Renal pelvis (tissue), 12 donors: ENCODE results near the gene LYPD3. TPM values are rescaled to one million over a fixed set of nuclear protein-coding genes. Genes with fewer than 3 reads are reported as not detected.
"Not testable (repeated sequence)": the region's sequence is repeated elsewhere in the genome, so short reads cannot be mapped to it uniquely, and the experiment has no call there.

Experiments
- DNase-seq: peaks from one replicate; pipeline ENCODE4 v3.0.0-alpha.2; 2013
- long read RNA-seq, 16 experiments: transcript quantifications; one replicate each; lab custom pipeline, GENCODE V29; 2026
- polyA plus RNA-seq, 3 donors: library from polyadenylated mRNA; unstranded; fragments of 120-200 nt; gene quantifications; one replicate each; pipeline ENCODE4 v1.2.1, GENCODE V29; 2013; ENCODE audit not compliant: insufficient read length in 3 of 3

The LYPD3 gene
- polyA plus RNA-seq, result 1 to 10 TPM; 1.4 to 4.1 (median 2.2) TPM
- long read RNA-seq, donor 1, result 0 reads
- long read RNA-seq, donor 2, result 0 reads
- long read RNA-seq, donor 3, partial matches to known transcripts, result 0 of 1 reads
- long read RNA-seq, donor 3, other reads (novel, unspliced or antisense), result 0 of 1 reads
- long read RNA-seq, donor 4, partial matches to known transcripts, result 0 of 2 reads
- long read RNA-seq, donor 4, other reads (novel, unspliced or antisense), result 0 of 2 reads
- long read RNA-seq, donor 5, result 0 reads
- long read RNA-seq, donor 6, result 0 reads
- long read RNA-seq, donor 7, partial matches to known transcripts, result 0 of 2 reads
- long read RNA-seq, donor 7, other reads (novel, unspliced or antisense), result 0 of 2 reads
- long read RNA-seq, donor 8, result 0 reads
- long read RNA-seq, donor 9, partial matches to known transcripts, result 0 of 1 reads
- long read RNA-seq, donor 9, other reads (novel, unspliced or antisense), result 0 of 1 reads
- long read RNA-seq, donor 10, result 0 reads
- long read RNA-seq, donor 11, partial matches to known transcripts, result 0 of 1 reads
- long read RNA-seq, donor 11, other reads (novel, unspliced or antisense), result 0 of 1 reads
- long read RNA-seq, donor 12, partial matches to known transcripts, result 0 of 1 reads
- long read RNA-seq, donor 12, other reads (novel, unspliced or antisense), result 0 of 1 reads
- long read RNA-seq, donor 13, result 0 reads
- long read RNA-seq, donor 14, result 0 reads
- long read RNA-seq, donor 15, partial matches to known transcripts, result 0 of 1 reads
- long read RNA-seq, donor 15, other reads (novel, unspliced or antisense), result 0 of 1 reads
- long read RNA-seq, donor 16, result 0 reads

- DNase-seq, result no peak
Observed at GRCh38 chr19:43465468-43466120, at the start of gene LYPD3. TSS of gene LYPD3 (minus strand) at chr19:43465608. CDS start at chr19:43465571, 37 bp downstream.

GRCh38 chr19:43512399-43512798 is 47.0 kb upstream of the LYPD3 start:
- not testable (repeated sequence) for DNase-seq

GRCh38 chr19:43511324-43511723 is 45.9 kb upstream of the LYPD3 start:
- no peak for DNase-seq

- no peak for DNase-seq
Observed at GRCh38 chr19:43510713-43511112, 45.3 kb upstream of the LYPD3 start.

DNA sequence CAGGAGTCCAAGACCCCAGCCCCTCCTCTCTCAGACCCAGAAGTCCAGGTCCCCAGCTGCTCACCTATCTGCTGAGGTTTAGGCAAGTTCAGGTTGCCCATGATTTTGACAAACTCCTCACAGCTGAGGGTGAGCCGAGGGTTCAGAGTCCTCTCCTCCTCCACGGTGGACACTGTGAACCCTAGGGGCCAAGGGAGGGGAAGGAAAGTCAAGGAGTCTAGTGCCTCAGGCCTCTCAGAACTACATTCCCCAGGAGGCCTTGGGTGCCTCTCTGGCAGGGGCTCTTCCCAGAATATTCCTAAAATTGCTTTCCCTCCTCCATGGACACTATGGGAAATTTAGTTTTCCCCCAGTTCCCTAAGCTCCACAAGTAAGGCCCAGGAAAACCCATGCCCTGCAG is 42.5 kb upstream of the LYPD3 start:
- DNase-seq, result no peak

GRCh38 chr19:43506629-43507028 is 41.2 kb upstream of the LYPD3 start:
- DNase-seq, result no peak

GRCh38 chr19:43505941-43506340 is 40.5 kb upstream of the LYPD3 start:
- no peak for DNase-seq

DNA sequence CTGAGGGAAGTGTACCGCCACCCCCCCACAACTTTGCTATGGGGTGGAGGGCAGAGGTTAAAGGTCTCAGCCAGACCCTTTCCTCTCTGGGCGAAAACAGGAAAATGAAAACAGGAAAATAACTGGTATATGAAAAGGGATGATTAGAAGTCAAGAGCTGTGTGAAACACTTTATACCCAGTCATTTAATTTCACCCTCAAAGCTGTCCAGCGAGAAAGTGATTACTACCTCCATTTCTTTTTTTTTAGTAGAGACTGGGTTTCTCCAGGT is 39.7 kb upstream of the LYPD3 start:
- no peak for DNase-seq

DNA sequence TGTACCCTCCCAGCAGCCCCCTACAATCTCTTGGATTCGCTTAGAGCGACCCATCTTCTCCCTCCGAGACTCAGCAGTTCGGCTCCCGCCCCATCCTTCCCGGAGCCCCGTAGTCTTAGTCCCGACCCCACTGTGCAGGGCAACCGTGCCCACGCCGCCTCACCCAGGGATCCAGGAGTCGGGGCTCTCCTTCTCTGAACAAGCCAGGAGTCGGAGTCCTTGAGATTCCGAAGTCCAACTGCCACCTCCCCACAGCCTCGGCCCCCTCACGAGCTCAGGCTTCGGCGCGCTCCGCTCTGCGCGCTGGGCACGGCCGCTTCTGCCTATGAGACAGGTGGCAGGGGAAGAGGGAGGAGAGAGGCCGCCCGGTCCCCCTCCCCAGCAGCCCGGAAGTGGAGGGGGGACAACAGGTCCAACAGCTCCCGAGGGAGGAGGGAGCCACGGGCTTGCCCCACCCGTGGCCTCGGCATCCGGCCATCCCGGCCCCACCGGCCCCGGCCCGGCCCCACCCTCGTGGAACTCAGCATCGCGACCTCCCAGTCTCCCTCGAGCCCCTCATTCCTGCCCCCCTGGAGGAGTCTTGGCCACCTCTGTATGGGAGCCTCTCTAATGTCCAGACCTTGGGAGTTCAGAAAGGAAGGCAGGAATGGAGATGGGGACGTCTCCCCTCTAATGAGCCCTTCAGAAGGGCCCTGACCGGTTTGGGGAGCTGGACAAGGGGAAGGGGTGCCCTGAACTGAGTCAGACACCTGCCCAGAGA is 39.2 kb upstream of the LYPD3 start, which contains the start of gene PHLDB3:
TSS of gene PHLDB3 (minus strand) at position 321 of the 760 bp plus-strand sequence. CDS start 628 bp downstream, outside the sequence.
- DNase-seq, result no peak

- DNase-seq, result peak; percentile 94
Observed at GRCh38 chr19:43503501-43504425, 38.4 kb upstream of the LYPD3 start.

DNA sequence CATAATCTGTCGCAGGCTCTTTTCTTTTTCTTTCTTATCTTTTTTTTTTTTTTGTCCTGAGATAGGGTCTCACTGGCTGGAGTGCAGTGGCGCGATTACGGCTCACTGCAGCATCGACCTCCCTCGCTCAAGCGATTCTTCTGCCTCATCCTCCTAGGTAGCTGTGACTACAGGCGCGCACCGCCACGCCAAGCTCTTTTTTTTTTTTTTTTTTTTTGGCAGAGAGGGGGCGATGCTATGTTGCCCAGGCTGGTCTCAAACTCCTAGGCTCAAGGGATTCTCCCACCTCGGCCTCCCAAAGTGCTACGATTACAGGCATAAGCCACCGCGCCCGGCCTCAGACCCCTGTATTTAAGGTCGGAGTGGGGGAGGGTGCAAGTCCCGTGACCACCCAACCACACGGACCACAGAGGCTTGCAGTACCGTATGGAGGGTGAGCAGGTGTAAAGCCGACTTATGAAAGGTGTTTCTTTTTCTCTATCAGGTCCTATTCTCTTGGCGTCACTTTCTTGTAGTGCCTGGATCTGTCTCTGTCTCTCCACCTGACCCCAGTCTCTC is 37.1 kb upstream of the LYPD3 start:
- no peak for DNase-seq

DNA sequence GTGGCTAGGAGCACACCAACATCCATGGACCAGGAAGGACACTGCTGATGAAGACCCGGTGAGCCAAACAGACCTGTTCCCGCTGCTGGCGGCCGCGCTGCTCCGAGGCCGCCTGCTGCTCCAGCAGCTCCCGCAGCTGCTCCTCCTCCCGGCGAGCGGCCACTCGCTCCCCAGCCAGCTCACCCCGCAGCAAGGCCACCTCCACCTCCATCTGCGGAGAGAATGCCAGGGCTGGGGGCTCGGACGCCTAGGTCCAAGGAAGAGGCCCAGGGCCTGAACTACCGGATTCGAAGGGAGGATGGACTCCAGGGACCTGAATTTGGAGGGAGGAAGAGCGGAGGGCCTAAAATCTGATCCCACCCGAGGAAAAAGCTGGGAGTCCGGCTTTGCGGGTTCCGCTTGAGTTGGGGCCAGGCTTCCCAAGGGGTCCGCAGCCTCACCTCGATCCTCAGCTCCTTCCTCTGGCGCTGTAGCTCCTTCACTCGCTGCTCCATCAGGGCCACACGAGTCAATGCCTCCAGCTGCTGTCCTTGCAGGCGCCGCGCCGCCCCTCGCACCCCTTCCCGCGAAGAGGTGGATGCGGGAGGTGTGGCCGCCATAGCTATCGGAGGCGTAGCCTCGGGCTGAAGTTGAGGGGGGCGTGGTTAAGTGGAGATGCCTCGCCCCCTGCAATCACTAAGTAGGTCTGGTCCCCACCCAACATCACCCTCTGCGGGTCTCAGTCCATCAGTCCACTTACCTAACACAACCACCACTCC is 36.4 kb upstream of the LYPD3 start:
- no peak for DNase-seq

DNA sequence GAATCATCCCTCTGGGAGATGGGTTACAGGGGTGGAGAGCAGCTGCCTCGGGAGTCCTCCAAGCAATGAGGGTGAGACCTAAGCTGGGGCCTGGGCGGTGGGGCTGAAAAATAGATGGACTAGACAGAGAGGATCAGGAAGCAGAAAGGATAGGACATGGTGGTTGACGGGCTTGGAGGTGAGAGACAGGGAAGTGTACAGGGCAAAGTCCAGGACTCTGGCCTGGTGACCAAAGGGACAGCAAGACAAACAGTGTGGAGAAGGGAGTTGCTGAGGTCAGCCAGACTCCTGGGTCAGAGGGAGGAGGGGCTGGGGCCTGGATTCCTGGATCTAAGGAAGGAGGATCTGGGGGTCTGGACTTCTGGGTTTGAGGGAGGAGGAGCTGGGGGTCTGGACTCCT is 33.6 kb upstream of the LYPD3 start:
- no peak for DNase-seq

- DNase-seq, result no peak
Observed at GRCh38 chr19:43498233-43498842, 32.9 kb upstream of the LYPD3 start.

DNA sequence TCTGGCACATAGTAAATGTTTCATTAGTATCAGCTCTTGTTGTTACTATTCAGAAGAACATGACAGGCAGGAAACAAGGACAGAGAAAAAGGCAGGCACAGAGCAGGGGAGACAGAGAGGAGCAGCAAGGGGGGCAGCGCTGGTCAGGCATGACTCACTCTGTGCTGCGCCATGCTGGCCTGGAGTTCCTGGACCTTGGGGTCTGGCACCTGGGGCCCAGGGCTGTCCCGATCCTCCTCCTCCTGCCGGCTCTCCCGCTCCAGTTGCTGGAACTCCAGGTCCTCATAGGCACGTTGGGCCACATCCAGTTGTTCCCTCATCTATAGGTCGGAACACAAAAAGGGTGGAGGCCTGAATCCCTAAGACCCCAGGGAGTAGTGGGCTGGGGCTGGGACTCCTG is 31.6 kb upstream of the LYPD3 start:
- no peak for DNase-seq

DNA sequence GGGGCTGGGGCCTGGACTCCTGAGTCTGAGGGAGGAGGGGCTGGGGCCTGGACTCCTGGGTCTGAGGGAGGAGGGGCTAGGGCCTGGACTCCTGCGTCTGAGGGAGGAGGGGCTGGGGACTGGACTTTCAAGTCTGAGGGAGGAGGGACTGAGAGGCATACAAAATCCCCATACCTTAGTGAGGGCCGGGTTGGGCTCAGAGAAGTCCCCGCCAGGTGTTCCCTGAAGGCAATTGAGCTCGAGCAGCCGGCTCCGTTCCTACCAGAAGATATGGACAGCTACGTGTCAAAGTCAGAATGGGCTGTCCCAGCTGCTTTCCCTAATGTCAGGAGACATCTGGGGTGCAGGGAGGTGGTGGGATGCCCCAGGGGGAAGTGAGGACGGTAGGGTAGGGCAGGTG is 29.7 kb upstream of the LYPD3 start:
- DNase-seq, result no peak

GRCh38 chr19:43490759-43491158 is 25.4 kb upstream of the LYPD3 start:
- DNase-seq, result no peak

DNA sequence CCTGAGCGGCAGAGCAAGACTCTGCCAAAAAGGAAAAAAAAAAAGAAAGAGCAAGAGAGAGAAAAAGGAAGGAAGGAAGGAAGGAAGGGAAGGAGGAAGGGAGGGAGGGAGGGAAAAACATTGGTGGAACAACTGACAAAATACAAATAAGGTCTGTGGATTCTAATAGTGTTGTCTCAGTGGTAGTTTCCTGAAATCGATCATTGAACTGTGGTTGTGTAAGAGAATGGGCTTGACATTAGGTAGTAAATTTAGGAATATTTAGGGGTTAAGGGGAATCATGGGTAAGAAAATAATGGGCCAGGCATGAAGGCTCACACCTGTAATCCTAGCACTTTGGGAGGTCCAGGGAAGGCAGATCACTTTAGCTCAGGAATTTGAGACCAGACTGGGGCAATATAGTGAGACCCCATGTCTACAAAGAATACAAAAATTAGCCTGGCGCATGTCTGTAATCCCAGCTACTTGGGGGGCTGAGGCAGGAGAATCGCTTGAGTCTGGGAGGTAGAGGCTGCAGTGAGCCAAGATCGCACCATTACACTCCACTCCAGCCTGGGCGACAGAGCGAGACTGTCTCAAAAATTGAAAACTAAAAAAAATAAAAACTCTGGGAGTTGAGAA is 24.7 kb upstream of the LYPD3 start:
- DNase-seq, result no peak

- DNase-seq, result no peak
Observed at GRCh38 chr19:43489310-43489709, 23.9 kb upstream of the LYPD3 start.
